GM20000 (cell line): ENCODE measurements around the gene FRMD4A.

Experiments
- DNase-seq: peaks from one replicate; pipeline ENCODE4 v3.0.0; 2012; ENCODE audit warnings: low spot score
- TF ChIP-seq, protein P1 (sequence below): IDR thresholded peaks from 2 replicates; pipeline ENCODE4 v1.5.1; 2012; ENCODE audit warnings: mild to moderate bottlenecking, control low read depth; ENCODE audit errors: extremely low read depth, missing control alignments

FRMD4A gene

DNA sequence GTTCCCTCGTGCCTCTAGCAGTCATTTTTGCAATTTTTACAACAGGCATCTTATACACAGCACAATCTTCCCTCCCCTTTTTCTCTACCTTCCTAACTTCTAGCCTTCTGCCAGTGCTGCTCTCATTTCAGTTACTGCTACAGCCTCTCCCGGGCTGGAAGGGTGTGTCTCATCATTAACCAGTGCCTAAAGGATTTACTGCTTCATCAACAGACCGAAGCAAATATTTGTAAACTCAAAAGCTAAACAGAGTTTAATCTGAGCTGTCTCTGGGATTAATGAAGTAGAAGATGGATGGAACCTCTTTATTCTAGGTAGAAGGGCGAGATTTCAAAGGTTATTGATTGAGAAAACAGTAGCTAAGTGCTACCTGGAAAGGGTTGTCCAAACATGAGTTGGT lies 649.6 kb downstream of the FRMD4A start:
- DNase-seq, result no peak

DNA sequence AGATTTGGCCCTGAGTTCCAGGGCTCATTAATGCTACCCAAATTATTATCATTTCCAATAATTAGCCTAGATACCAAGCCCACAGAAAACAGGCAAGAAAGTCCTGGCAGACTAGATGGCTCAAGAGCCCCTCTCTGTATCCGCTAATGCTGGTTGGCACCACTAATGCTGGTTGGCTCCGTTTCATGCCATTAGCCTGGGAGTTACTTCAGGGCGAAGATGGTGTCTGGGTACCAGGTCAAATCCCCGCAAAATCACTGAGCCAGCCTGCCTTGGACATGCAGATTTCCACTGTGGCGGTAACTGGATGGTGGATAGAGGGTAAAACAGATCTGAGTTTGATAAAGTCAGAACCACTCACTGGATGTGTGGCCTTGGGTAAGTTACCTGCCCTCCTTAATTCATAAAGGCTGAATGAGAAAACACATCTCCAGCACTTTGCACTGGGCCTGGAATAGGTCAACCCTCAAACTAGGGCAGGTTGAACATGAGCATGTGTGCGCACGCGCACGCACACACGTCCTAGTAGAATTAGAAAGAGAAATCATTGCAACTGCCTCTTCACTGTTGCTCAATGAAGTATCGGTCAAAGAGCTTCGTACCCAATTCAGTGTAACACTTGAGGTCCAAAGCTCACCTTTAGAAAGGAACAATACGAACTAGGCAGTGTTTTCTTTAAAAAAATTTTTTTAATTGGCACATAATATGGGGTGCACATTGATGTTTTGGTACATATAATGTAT lies 652.5 kb downstream of the FRMD4A start:
- TF ChIP-seq, protein P1, sequence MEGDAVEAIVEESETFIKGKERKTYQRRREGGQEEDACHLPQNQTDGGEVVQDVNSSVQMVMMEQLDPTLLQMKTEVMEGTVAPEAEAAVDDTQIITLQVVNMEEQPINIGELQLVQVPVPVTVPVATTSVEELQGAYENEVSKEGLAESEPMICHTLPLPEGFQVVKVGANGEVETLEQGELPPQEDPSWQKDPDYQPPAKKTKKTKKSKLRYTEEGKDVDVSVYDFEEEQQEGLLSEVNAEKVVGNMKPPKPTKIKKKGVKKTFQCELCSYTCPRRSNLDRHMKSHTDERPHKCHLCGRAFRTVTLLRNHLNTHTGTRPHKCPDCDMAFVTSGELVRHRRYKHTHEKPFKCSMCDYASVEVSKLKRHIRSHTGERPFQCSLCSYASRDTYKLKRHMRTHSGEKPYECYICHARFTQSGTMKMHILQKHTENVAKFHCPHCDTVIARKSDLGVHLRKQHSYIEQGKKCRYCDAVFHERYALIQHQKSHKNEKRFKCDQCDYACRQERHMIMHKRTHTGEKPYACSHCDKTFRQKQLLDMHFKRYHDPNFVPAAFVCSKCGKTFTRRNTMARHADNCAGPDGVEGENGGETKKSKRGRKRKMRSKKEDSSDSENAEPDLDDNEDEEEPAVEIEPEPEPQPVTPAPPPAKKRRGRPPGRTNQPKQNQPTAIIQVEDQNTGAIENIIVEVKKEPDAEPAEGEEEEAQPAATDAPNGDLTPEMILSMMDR, result no peak

More for the DNA sequence above, 649.6 kb downstream of the FRMD4A start:
- TF ChIP-seq, protein P1, result no peak

DNA sequence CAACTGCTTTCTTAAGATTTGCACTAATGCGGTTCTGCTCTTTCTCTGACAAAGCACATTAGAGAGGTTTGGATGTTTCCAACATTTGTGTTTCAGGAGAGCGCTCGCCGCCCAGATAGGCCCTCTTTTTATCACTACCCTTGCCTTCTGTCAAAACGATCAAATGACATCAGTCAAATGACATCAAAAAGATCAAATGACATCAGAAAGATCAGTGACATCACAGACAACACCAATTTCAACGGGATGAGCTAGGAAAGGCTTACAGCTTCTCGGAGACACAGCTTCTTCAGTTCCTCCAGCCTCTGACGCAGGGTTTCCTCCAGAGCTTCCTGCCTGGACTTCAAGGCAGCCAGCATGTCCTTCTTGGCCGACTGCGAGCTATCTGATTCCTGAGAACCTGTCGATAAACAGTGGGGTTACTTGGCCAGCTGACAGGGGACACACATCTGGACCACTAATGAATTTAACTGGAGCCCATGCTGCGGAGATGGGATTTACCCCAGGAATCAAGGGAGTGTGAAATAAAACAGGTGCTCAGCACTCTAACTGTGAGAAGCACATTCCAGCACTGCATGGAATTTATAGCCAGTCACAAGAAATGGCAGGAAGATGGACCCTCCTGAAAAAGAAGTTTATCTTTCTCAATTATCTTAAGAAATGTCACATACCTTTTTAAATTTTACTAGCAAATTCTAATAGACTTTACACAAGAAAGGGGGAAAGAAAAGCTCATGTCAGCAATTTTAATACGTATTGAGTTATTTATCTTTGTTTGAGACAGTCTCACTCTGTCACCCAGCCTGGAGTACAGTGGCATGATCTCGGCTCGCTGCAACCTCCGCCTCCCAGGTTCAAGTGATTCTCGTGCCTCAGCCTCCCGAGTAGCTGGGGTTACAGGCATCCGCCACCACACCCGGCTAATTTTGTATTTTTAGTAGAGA lies 655.8 kb downstream of the FRMD4A start:
- TF ChIP-seq, protein P1, result no peak
- no peak for DNase-seq

More for the DNA sequence above, 652.5 kb downstream of the FRMD4A start:
- DNase-seq, result no peak

DNA sequence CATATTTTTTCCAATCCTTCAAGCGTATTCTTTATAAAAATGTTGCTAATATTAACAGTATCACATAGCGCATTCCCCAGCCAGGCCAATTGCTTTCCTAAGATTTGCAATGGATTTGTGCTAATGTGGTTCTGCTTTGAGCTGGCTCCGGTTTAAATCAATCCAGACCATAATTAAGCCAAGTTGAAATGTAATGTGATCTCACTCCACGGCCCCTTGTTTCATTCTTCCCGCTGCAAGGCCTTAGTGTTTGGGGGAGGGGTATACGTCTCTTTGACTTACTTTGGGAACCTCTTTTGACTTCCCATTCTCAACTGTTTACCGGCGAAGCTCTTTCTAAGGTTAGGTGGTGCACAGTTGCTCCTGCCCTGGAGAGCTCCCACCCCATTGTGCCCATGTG lies 657.6 kb downstream of the FRMD4A start:
- TF ChIP-seq, protein P1, result no peak
- no peak for DNase-seq

DNA sequence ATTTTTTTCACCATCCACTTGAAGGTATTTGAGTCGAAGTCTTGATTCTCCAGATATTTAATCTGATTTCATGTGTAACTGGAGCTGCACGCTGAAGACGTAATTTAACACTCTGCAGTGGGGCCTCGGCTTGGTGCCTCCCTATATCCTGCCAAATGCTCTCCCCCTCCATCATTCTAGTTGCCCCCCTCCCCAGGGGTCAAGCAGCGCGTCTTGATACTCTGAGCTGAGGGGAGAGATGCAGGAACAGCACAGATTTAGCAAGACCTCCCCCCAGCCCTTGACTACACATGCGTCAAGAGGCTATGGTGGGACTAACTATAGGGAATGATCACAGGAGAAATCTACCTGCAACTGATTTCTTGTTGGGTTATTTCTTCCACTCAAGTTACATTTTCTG lies 658.2 kb downstream of the FRMD4A start:
- DNase-seq, result no peak
- TF ChIP-seq, protein P1, result no peak

DNA sequence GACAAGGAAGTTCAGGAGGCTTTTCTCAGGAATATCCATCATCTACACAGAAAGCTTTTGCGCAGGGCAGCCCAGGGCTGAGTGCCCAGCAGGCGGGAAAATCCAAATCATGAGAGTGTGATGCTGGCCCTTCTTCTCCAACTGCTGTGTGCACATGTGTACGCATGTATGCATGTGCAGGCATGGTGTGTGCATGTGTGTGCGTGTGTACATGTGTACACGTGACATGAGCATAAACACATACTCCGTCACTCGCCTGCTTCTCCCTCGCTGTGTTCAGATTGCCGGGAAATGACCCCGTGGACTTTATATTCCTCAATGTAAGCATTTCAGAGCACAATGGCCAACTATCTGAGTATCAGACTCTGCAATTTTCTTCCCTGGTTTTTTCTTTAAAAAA lies 658.8 kb downstream of the FRMD4A start:
- TF ChIP-seq, protein P1, result no peak
- no peak for DNase-seq

- no peak for DNase-seq
- TF ChIP-seq, protein P1, result no peak
These were observed 660.4 kb downstream of the FRMD4A start for GRCh38 chr10:13670311-13670710.
